Liver (tissue), 9 donors: Measurements from ENCODE around the gene TBL1XR1. TPM values are rescaled to one million over a fixed set of nuclear protein-coding genes. Genes with fewer than 3 reads are reported as not detected.

ENCODE experiments used
- DNase-seq: peaks from one replicate; pipeline ENCODE4 v3.0.0-alpha.2; 2017; ENCODE audit warnings: low spot score
- H3K27ac ChIP-seq, 2 donors: one replicate each; pipeline ENCODE4 v1.7.0; 2013; ENCODE audit warnings: inconsistent platforms in 2 of 2, low read length in 2 of 2, control low read depth in 1 of 2, low read depth in 1 of 2, mild to moderate bottlenecking in 1 of 2
- H3K27me3 ChIP-seq, 4 donors: one replicate each; pipeline versions ENCODE4 v1.6.1 to v1.7.0; 2013; ENCODE audit warnings: low read length in 3 of 4, inconsistent platforms in 1 of 4, mild to moderate bottlenecking in 1 of 4, moderate library complexity in 1 of 4; ENCODE audit not compliant: control insufficient read depth in 4 of 4, insufficient read depth in 4 of 4
- H3K36me3 ChIP-seq, 4 donors: one replicate each; pipeline versions ENCODE4 v1.6.1 to v1.7.0; 2013; ENCODE audit warnings: low read length in 3 of 4, mild to moderate bottlenecking in 3 of 4, low read depth in 1 of 4, moderate library complexity in 1 of 4; ENCODE audit not compliant: control insufficient read depth in 4 of 4, insufficient read depth in 3 of 4
- H3K4me1 ChIP-seq, 4 donors: one replicate each; pipeline versions ENCODE4 v1.6.1 to v1.7.0; 2013; ENCODE audit warnings: low read length in 3 of 4, mild to moderate bottlenecking in 3 of 4, moderate library complexity in 1 of 4; ENCODE audit not compliant: control insufficient read depth in 4 of 4, insufficient read depth in 4 of 4
- H3K4me3 ChIP-seq, 3 donors: one replicate each; pipeline versions ENCODE4 v1.6.1 to v1.7.0; 2013; ENCODE audit warnings: low read length in 3 of 3, control low read depth in 1 of 3, low read depth in 1 of 3, mild to moderate bottlenecking in 1 of 3
- H3K9ac ChIP-seq, 2 donors: one replicate each; pipeline ENCODE4 v1.7.0; 2013; ENCODE audit warnings: low read length in 2 of 2, mild to moderate bottlenecking in 2 of 2, moderate library complexity in 2 of 2, control low read depth in 1 of 2, low read depth in 1 of 2
- H3K9me3 ChIP-seq, 4 donors: one replicate each; pipeline versions ENCODE4 v1.6.1 to v1.7.0; 2013; ENCODE audit warnings: low read length in 3 of 4; ENCODE audit not compliant: control insufficient read depth in 4 of 4
- FOXA1 ChIP-seq: IDR thresholded peaks from 2 replicates; pipeline ENCODE4 v1.6.1; 2016; ENCODE audit warnings: antibody characterized with exemption
- FOXA2 ChIP-seq: IDR thresholded peaks from 2 replicates; pipeline ENCODE4 v1.6.1; 2016; ENCODE audit warnings: antibody characterized with exemption
- HNF4A ChIP-seq, 2 donors: conservative IDR thresholded peaks; 2 replicates each; pipeline ENCODE4 v1.6.1; 2016; ENCODE audit warnings: antibody characterized with exemption in 2 of 2, mild to moderate bottlenecking in 2 of 2
- HNF4G ChIP-seq: IDR thresholded peaks from 2 replicates; pipeline ENCODE4 v1.6.1; 2016; ENCODE audit warnings: antibody characterized with exemption
- JUND ChIP-seq, 2 donors: IDR thresholded peaks; 2 replicates each; pipeline ENCODE4 v1.6.1; 2016; ENCODE audit warnings: antibody characterized with exemption in 2 of 2
- NR2F2 ChIP-seq: IDR thresholded peaks from 2 replicates; pipeline ENCODE4 v1.6.1; 2016; ENCODE audit warnings: antibody characterized with exemption
- RAD21 ChIP-seq, 2 donors: IDR thresholded peaks; 2 replicates each; pipeline ENCODE4 v1.6.1; 2016; ENCODE audit warnings: antibody characterized with exemption in 2 of 2, mild to moderate bottlenecking in 2 of 2
- RXRA ChIP-seq, 2 donors: IDR thresholded peaks; 2 replicates each; pipeline ENCODE4 v1.6.1; 2017 to 2018; ENCODE audit warnings: antibody characterized with exemption in 2 of 2, mild to moderate bottlenecking in 1 of 2
- SP1 ChIP-seq: IDR thresholded peaks from 2 replicates; pipeline ENCODE4 v1.6.1; 2018; ENCODE audit warnings: antibody characterized with exemption, mild to moderate bottlenecking
- TAF1 ChIP-seq: conservative IDR thresholded peaks from 2 replicates; pipeline ENCODE4 v1.6.1; 2016; ENCODE audit warnings: antibody characterized with exemption, mild to moderate bottlenecking
- YY1 ChIP-seq: IDR thresholded peaks from 2 replicates; pipeline ENCODE4 v1.6.1; 2016; ENCODE audit warnings: antibody characterized with exemption, mild to moderate bottlenecking
- WGBS: extraction: QIAGEN DNeasy Blood & Tissue Kit; methylation state at CpG from one replicate; pipeline ENCODE4 v1.1.7; 2013; 5-methylcytosine and 5-hydroxymethylcytosine counted together
- polyA plus RNA-seq, 2 donors: library from polyadenylated mRNA; stranded (reverse) in 1 of 2; unstranded in 1 of 2; fragments of 200-250 nt in 1 of 2; fragments of >200 nt in 1 of 2; fragmentation: Nextera tagmentation in 1 of 2; extraction: Ambion mirVana in 1 of 2; gene quantifications; one replicate each; pipeline versions ENCODE4 v1.2.1 to v1.2.3, GENCODE V29; 2013 to 2015
- total RNA-seq, 2 donors: library from RNA; depleted of rRNA; stranded (reverse); fragments of >200 nt; gene quantifications; one replicate each; pipeline ENCODE4 v1.2.3, GENCODE V29; 2014
- TF ChIP-seq, protein P1 (sequence below): IDR thresholded peaks from 2 replicates; pipeline ENCODE4 v1.6.1; 2016; ENCODE audit warnings: antibody characterized with exemption
- TF ChIP-seq, protein P2 (sequence below): IDR thresholded peaks from 2 replicates; pipeline ENCODE4 v1.6.1; 2016; ENCODE audit warnings: antibody characterized with exemption
- TF ChIP-seq, protein P3 (sequence below): fragments of 150-350 bp; IDR thresholded peaks from 2 replicates; pipeline ENCODE4 v1.5.1; 2017; ENCODE audit warnings: improper control_type of control experiment, low read depth, low read length; ENCODE audit not compliant: missing input control
- donor health status: healthy.
- donor health status: healthy.
- donor health status: healthy.
- donor health status: healthy.
- donor health status: healthy.

TBL1XR1 gene
- total and polyA plus RNA-seq, 4 donors, result 10.3 to 65.9 (median 33.2) TPM

DNA sequence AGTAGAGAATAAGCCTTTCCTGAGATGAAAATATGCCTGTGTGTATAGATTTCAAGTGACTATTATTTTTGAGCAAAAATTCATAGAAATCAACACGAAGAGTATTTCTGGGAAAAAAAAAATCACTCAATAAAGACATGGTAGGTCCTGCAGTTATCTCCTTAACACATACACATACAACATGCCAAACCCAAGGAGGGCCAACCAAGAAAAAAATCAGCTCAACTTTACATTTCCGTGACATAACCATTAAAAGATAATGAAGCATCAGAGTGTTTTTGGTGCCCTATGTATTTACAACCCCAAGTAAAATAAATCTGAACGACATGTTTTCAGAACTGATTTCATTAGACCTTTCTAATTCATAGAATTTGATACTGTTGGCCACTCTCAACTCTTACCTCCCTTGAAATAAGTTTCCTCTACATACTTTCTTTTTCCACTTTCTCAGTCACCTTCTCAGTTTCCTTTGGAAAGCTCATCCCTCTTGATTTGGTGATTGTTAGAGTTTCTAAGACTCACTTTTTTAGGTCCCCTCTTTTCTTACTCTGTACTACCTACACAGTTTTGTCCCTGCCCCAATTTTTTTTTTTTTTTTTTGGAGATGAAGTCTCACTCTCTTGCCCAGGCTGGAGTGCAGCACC is 162.3 kb downstream of the TBL1XR1 start:
- H3K36me3 ChIP-seq, result peaks cover 4 to 25% (median 19%) of the 10 kb centered on the region in 4 donors
- 74% methylated on average over 3 of the region's 3 CpGs for WGBS

DNA sequence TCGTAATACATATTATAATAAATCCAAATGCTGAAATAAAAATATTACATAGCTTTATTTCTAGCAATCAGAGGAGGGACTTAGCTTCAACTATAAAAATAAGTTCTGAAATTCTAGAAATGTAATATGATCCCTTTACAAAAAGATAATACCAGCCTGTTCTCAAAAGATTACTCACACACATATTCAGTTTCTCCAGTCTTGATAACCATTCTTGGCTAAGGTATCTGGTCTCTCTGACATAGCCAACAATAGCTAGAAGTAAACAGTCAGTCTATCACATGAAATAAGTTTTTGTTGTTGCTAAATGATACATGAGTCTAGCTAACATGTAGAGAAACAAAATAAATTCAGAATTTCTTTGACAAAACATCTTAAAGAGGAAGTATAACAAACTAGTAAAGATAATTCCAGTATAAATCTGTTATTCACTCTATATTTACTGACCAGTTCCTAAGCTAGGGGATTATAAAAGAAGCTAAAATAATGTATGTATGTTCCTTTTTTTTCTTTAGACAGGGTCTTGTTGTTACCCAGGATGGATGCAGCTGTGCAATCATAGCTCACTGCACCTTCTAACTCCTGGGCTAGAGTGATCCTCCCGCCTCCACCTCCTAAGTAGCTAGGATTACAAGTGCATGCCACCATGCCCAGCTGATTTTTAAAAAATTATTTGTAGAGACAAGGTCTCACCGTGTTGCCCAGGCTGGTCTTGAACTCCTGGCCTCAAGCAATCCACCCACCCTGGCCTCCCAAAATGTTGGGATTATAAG is 170.6 kb downstream of the TBL1XR1 start:
- Histone ChIP-seq H3K36me3 (peaks cover 1 to 15% (median 10%) of the 10 kb centered on the region in 4 donors), H3K27me3 (no peaks in the 10 kb centered on the region), H3K4me3 (no peak overlapping the region), H3K27ac (no peak overlapping the region), H3K9ac (no peak overlapping the region), H3K9me3 (no peaks in the 10 kb centered on the region), H3K4me1 (no peaks in the 10 kb centered on the region)
- no peak for DNase-seq
- no peak for TF ChIP-seq YY1
- TF ChIP-seq RAD21 (IDR thresholded peaks at IDR 0.05), result no peak
- no peak for TF ChIP-seq RXRA (IDR thresholded peaks at IDR 0.05)
- TF ChIP-seq, protein P1, sequence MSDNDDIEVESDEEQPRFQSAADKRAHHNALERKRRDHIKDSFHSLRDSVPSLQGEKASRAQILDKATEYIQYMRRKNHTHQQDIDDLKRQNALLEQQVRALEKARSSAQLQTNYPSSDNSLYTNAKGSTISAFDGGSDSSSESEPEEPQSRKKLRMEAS, result no peak
- no peak for TF ChIP-seq JUND (IDR thresholded peaks at IDR 0.05)
- TF ChIP-seq TAF1, result no peak
- no peak for TF ChIP-seq FOXA2
- TF ChIP-seq HNF4A (conservative IDR thresholded peaks at IDR 0.05), result no peak
- WGBS, result 93% methylated on average over 3 of the region's 3 CpGs

More for the DNA sequence above, 162.3 kb downstream of the TBL1XR1 start:
- TF ChIP-seq TAF1 (no peak), JUND (IDR thresholded peaks at IDR 0.05) (no peak), SP1 (no peak), YY1 (no peak), RXRA (IDR thresholded peaks at IDR 0.05) (no peak), HNF4G (no peak), FOXA1 (no peak), NR2F2 (no peak)
- TF ChIP-seq, protein P2, sequence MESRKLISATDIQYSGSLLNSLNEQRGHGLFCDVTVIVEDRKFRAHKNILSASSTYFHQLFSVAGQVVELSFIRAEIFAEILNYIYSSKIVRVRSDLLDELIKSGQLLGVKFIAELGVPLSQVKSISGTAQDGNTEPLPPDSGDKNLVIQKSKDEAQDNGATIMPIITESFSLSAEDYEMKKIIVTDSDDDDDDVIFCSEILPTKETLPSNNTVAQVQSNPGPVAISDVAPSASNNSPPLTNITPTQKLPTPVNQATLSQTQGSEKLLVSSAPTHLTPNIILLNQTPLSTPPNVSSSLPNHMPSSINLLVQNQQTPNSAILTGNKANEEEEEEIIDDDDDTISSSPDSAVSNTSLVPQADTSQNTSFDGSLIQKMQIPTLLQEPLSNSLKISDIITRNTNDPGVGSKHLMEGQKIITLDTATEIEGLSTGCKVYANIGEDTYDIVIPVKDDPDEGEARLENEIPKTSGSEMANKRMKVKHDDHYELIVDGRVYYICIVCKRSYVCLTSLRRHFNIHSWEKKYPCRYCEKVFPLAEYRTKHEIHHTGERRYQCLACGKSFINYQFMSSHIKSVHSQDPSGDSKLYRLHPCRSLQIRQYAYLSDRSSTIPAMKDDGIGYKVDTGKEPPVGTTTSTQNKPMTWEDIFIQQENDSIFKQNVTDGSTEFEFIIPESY, result no peak
- TF ChIP-seq, protein P1, result no peak
- TF ChIP-seq, protein P3, sequence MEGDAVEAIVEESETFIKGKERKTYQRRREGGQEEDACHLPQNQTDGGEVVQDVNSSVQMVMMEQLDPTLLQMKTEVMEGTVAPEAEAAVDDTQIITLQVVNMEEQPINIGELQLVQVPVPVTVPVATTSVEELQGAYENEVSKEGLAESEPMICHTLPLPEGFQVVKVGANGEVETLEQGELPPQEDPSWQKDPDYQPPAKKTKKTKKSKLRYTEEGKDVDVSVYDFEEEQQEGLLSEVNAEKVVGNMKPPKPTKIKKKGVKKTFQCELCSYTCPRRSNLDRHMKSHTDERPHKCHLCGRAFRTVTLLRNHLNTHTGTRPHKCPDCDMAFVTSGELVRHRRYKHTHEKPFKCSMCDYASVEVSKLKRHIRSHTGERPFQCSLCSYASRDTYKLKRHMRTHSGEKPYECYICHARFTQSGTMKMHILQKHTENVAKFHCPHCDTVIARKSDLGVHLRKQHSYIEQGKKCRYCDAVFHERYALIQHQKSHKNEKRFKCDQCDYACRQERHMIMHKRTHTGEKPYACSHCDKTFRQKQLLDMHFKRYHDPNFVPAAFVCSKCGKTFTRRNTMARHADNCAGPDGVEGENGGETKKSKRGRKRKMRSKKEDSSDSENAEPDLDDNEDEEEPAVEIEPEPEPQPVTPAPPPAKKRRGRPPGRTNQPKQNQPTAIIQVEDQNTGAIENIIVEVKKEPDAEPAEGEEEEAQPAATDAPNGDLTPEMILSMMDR, result no peak
- no peaks in the 10 kb centered on the region for H3K9me3 ChIP-seq
- no peak overlapping the region for H3K4me3 ChIP-seq
- no peak for DNase-seq
- no peaks in the 10 kb centered on the region for H3K4me1 ChIP-seq
- H3K27me3 ChIP-seq, result no peaks in the 10 kb centered on the region
- H3K9ac ChIP-seq, result no peak overlapping the region
- no peak overlapping the region for H3K27ac ChIP-seq
